ENCODE results near the gene MTCH1. TPM values are rescaled to one million over a fixed set of nuclear protein-coding genes. Genes with fewer than 3 reads are reported as not detected.

MTCH1 gene
- total RNA-seq, 1 donor from 2014 or later: 172 TPM

- Histone ChIP-seq H3K27me3 (ENCODE audit: control insufficient read depth, insufficient read depth, low read length) (no peaks in the 10 kb centered on the region), H3K4me3 (ENCODE audit: low read depth, low read length) (no peak overlapping the region), H3K36me3 (ENCODE audit: control insufficient read depth, insufficient read depth, low read length) (peaks cover 1% of the 10 kb centered on the region)
- DNase-seq (ENCODE audit: low read depth): no peak
- TF ChIP-seq CTCF (IDR thresholded peaks at IDR 0.05; ENCODE audit: insufficient read depth, low read length, poor library complexity, severe bottlenecking): no peak
Observed at GRCh38 chr6:36926708-36927513, 59.1 kb downstream of the MTCH1 start.

- DNase-seq (ENCODE audit: low read depth): no peak
- no peak for TF ChIP-seq CTCF (IDR thresholded peaks at IDR 0.05; ENCODE audit: insufficient read depth, low read length, poor library complexity, severe bottlenecking)
- H3K4me3 ChIP-seq (ENCODE audit: low read depth, low read length): no peak overlapping the region
- H3K36me3 ChIP-seq (ENCODE audit: control insufficient read depth, insufficient read depth, low read length): peaks cover 1% of the 10 kb centered on the region
- no peaks in the 10 kb centered on the region for H3K27me3 ChIP-seq (ENCODE audit: control insufficient read depth, insufficient read depth, low read length)
Observed at GRCh38 chr6:36925809-36926208, 60.2 kb downstream of the MTCH1 start.

GRCh38 chr6:36924778-36925374 is 61.1 kb downstream of the MTCH1 start:
- no peak for DNase-seq (ENCODE audit: low read depth)
- Histone ChIP-seq H3K27me3 (ENCODE audit: control insufficient read depth, insufficient read depth, low read length) (no peaks in the 10 kb centered on the region), H3K36me3 (ENCODE audit: control insufficient read depth, insufficient read depth, low read length) (peaks cover 1% of the 10 kb centered on the region), H3K4me3 (ENCODE audit: low read depth, low read length) (no peak overlapping the region)
- no peak for TF ChIP-seq CTCF (IDR thresholded peaks at IDR 0.05; ENCODE audit: insufficient read depth, low read length, poor library complexity, severe bottlenecking)

- H3K4me3 ChIP-seq (ENCODE audit: low read depth, low read length): no peak overlapping the region
- no peaks in the 10 kb centered on the region for H3K27me3 ChIP-seq (ENCODE audit: control insufficient read depth, insufficient read depth, low read length)
- TF ChIP-seq CTCF (IDR thresholded peaks at IDR 0.05; ENCODE audit: insufficient read depth, low read length, poor library complexity, severe bottlenecking): no peak
- peaks cover 1% of the 10 kb centered on the region for H3K36me3 ChIP-seq (ENCODE audit: control insufficient read depth, insufficient read depth, low read length)
- no peak for DNase-seq (ENCODE audit: low read depth)
Observed at GRCh38 chr6:36924131-36924530, 61.9 kb downstream of the MTCH1 start.

GRCh38 chr6:36920546-36920945 is 65.5 kb downstream of the MTCH1 start:
- TF ChIP-seq CTCF (IDR thresholded peaks at IDR 0.05; ENCODE audit: insufficient read depth, low read length, poor library complexity, severe bottlenecking): no peak
- DNase-seq (ENCODE audit: low read depth): no peak
- Histone ChIP-seq H3K4me3 (ENCODE audit: low read depth, low read length) (no peak overlapping the region), H3K27me3 (ENCODE audit: control insufficient read depth, insufficient read depth, low read length) (no peaks in the 10 kb centered on the region), H3K36me3 (ENCODE audit: control insufficient read depth, insufficient read depth, low read length) (no peaks in the 10 kb centered on the region)
